Memory B cell (primary cell): ENCODE results near the gene SURF4.
"Not testable (repeated sequence)": the region's sequence is repeated elsewhere in the genome, so short reads cannot be mapped to it uniquely, and the experiment has no call there.

ENCODE experiments used
- ATAC-seq: fragments of 150-1000 bp; cut with Tn5 transposase; 2 replicates; pipeline ENCODE4 v1.10.0; 2021; ENCODE audit warnings: low read depth, mild to moderate bottlenecking, moderate library complexity
- DNase-seq, 2 donors: peaks; one replicate each; pipeline ENCODE4 v3.0.0; 2022; ENCODE audit warnings: low spot score in 2 of 2
- H3K27ac Mint-ChIP-seq: one replicate; pipeline ENCODE4 v1.8.0; 2022; ENCODE audit warnings: mild to moderate bottlenecking, moderate library complexity, mixed read lengths
- H3K27me3 Mint-ChIP-seq: one replicate; pipeline ENCODE4 v1.8.0; 2022; ENCODE audit warnings: mixed read lengths
- H3K36me3 Mint-ChIP-seq: one replicate; pipeline ENCODE4 v1.8.0; 2022; ENCODE audit warnings: mild to moderate bottlenecking, mixed read lengths
- H3K4me1 Mint-ChIP-seq: one replicate; pipeline ENCODE4 v1.8.0; 2022; ENCODE audit warnings: mixed read lengths
- H3K4me3 Mint-ChIP-seq: one replicate; pipeline ENCODE4 v1.8.0; 2022; ENCODE audit warnings: mild to moderate bottlenecking, moderate library complexity, mixed read lengths
- H3K9me3 Mint-ChIP-seq: one replicate; pipeline ENCODE4 v1.8.0; 2022; ENCODE audit warnings: mixed read lengths

The SURF4 gene

GRCh38 chr9:133322701-133323100 lies 53.2 kb downstream of the SURF4 start:
- Mint-ChIP-seq H3K9me3 (no peaks in the 10 kb centered on the region), H3K4me1 (peaks cover 4% of the 10 kb centered on the region), H3K27me3 (peaks cover 8% of the 10 kb centered on the region), H3K36me3 (peaks cover 1% of the 10 kb centered on the region), H3K4me3 (no peak overlapping the region), H3K27ac (no peak overlapping the region)
- DNase-seq (no peak), ATAC-seq (no peak)

- no peaks in the 10 kb centered on the region for H3K9me3 Mint-ChIP-seq
- ATAC-seq (no peak), DNase-seq (no peak)
- H3K4me1 Mint-ChIP-seq: peaks cover 4% of the 10 kb centered on the region
- no peak overlapping the region for H3K4me3 Mint-ChIP-seq
- peaks cover 12% of the 10 kb centered on the region for H3K27me3 Mint-ChIP-seq
- no peak overlapping the region for H3K27ac Mint-ChIP-seq
- peaks cover 1% of the 10 kb centered on the region for H3K36me3 Mint-ChIP-seq
These were observed 54.4 kb downstream of the SURF4 start for GRCh38 chr9:133321411-133321935.

GRCh38 chr9:133320421-133320881 lies 55.4 kb downstream of the SURF4 start:
- Mint-ChIP-seq H3K27ac (no peak overlapping the region), H3K36me3 (peaks cover 1% of the 10 kb centered on the region), H3K27me3 (peaks cover 15% of the 10 kb centered on the region), H3K9me3 (peaks cover 1% of the 10 kb centered on the region), H3K4me1 (peaks cover 4% of the 10 kb centered on the region), H3K4me3 (no peak overlapping the region)
- no peak for ATAC-seq
- no peak for DNase-seq

- not testable (repeated sequence) for H3K9me3 Mint-ChIP-seq, H3K27ac Mint-ChIP-seq, H3K4me3 Mint-ChIP-seq, H3K4me1 Mint-ChIP-seq, H3K36me3 Mint-ChIP-seq, DNase-seq, ATAC-seq
- H3K27me3 Mint-ChIP-seq: peaks cover 14% of the 10 kb centered on the region
These were observed 58.3 kb downstream of the SURF4 start for GRCh38 chr9:133317551-133317950.

GRCh38 chr9:133315997-133316396 lies 59.9 kb downstream of the SURF4 start:
- ATAC-seq: no peak
- Mint-ChIP-seq H3K4me3 (no peak overlapping the region), H3K36me3 (no peaks in the 10 kb centered on the region), H3K27me3 (peaks cover 11% of the 10 kb centered on the region), H3K4me1 (no peaks in the 10 kb centered on the region), H3K9me3 (peaks cover 1% of the 10 kb centered on the region), H3K27ac (no peak overlapping the region)
- DNase-seq: no peak
